GM21723 (cell line): ENCODE data around the gene BCCIP.

ENCODE experiments used
- ATAC-seq: cut with Tn5 transposase; IDR thresholded peaks from one replicate; pipeline ENCODE4 v1.9.1; 2021; ENCODE audit warnings: mild to moderate bottlenecking, moderate library complexity; ENCODE audit not compliant: unreplicated experiment

Gene BCCIP

DNA sequence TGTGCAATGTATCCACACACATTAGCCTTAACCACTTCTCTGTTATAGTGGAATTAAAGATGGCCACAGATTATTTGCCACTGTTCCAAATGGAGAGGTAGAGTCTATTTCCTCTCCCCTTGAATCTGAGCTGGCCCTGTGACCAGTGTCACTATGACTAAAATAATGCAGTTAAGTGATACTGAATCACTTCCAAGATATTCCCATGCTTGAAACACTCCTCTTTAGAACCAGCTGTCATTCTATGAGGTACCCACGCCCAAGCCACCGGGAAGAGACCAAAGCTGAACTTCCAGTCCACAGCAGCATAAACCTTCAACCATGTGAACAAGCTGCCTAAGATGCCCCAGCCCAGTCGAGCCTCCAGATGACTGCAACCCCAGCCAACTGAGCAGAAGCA lies 59.9 kb downstream of the BCCIP start:
- no peak for ATAC-seq
